ENCODE measurements around the gene GPR84.

Gene GPR84

GRCh38 chr12:54321363-54321762 lies 42.9 kb downstream of the GPR84 start:
- no peak for DNase-seq
